Pulmonary artery endothelial cell (primary cell): ENCODE results near the gene PELI2. TPM values are rescaled to one million over a fixed set of nuclear protein-coding genes. Genes with fewer than 3 reads are reported as not detected.
A peak's percentile ranks its signal among the peaks of the same experiment; 100 is the strongest.

ENCODE experiments used
- DNase-seq: peaks from one replicate; pipeline ENCODE4 v3.0.0-alpha.2; 2011; ENCODE audit warnings: low read depth, low spot score
- total RNA-seq: library from RNA; depleted of rRNA; stranded (reverse); fragments of >200 nt; gene quantifications from 2 replicates; pipeline ENCODE4 v1.2.3, GENCODE V29; 2014

Gene PELI2
- total RNA-seq, 1 donor from 2014 or later: 13.6 TPM

GRCh38 chr14:56172571-56172971 lies 54.4 kb downstream of the PELI2 start:
- DNase-seq: peak; percentile 51

- no peak for DNase-seq
Observed at GRCh38 chr14:56173365-56173922, 55.2 kb downstream of the PELI2 start.

GRCh38 chr14:56175773-56176172 lies 57.6 kb downstream of the PELI2 start:
- DNase-seq: no peak

GRCh38 chr14:56176530-56176929 lies 58.3 kb downstream of the PELI2 start:
- DNase-seq: no peak

- DNase-seq: no peak
Observed at GRCh38 chr14:56177036-56177435, 58.8 kb downstream of the PELI2 start.

- no peak for DNase-seq
Observed at GRCh38 chr14:56180754-56181542, 62.7 kb downstream of the PELI2 start.

- DNase-seq: no peak
Observed at GRCh38 chr14:56181681-56182085, 63.5 kb downstream of the PELI2 start.

- DNase-seq: no peak
Observed at GRCh38 chr14:56182410-56182809, 64.2 kb downstream of the PELI2 start.

- no peak for DNase-seq
Observed at GRCh38 chr14:56183631-56184157, 65.5 kb downstream of the PELI2 start.

- no peak for DNase-seq
Observed at GRCh38 chr14:56185992-56186391, 67.8 kb downstream of the PELI2 start.

- DNase-seq: no peak
Observed at GRCh38 chr14:56187736-56188135, 69.5 kb downstream of the PELI2 start.

GRCh38 chr14:56189307-56189706 lies 71.1 kb downstream of the PELI2 start:
- DNase-seq: peak; percentile 55

GRCh38 chr14:56193347-56193746 lies 75.1 kb downstream of the PELI2 start:
- DNase-seq: no peak

- DNase-seq: no peak
Observed at GRCh38 chr14:56194042-56194441, 75.8 kb downstream of the PELI2 start.

GRCh38 chr14:56195223-56195622 lies 77.0 kb downstream of the PELI2 start:
- no peak for DNase-seq

- no peak for DNase-seq
Observed at GRCh38 chr14:56195704-56196103, 77.5 kb downstream of the PELI2 start.

- DNase-seq: no peak
Observed at GRCh38 chr14:56196274-56196673, 78.1 kb downstream of the PELI2 start.

GRCh38 chr14:56197150-56197549 lies 78.9 kb downstream of the PELI2 start:
- DNase-seq: no peak

GRCh38 chr14:56198438-56198837 lies 80.2 kb downstream of the PELI2 start:
- no peak for DNase-seq

- peak; percentile 95 for DNase-seq
Observed at GRCh38 chr14:56199095-56199981, 81.1 kb downstream of the PELI2 start.

GRCh38 chr14:56199982-56200577 lies 81.9 kb downstream of the PELI2 start:
- DNase-seq: no peak
